ENCODE data around the gene CPED1. TPM values are rescaled to one million over a fixed set of nuclear protein-coding genes. Genes with fewer than 3 reads are reported as not detected.

Gene CPED1
- total and polyA plus RNA-seq, 2 experiments from 2014 or later: 0.17 to 0.47 TPM

DNA sequence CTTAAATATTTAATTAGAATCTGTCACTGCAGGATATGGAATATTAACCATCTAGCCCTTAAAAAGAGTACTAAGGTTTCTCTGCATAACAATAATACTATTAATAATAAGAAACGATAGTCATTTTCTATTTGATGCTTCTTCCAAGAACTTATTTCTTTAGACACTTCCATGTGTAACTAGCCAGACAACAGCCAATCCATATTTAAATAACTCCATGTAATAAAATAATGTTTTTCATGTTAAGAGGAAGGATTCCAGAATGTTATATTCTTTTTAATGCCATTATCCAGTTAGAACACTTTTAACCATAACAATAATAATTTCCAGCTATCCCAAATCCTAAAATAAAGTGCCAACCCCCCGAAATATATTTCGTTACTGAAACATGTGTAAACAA is 170.2 kb downstream of the CPED1 start (continued):
- TF ChIP-seq ZNF331 (CRISPR knock-in tag; IDR thresholded peaks at IDR 0.05; ENCODE audit: low read depth): no peak
- TF ChIP-seq, protein P1, sequence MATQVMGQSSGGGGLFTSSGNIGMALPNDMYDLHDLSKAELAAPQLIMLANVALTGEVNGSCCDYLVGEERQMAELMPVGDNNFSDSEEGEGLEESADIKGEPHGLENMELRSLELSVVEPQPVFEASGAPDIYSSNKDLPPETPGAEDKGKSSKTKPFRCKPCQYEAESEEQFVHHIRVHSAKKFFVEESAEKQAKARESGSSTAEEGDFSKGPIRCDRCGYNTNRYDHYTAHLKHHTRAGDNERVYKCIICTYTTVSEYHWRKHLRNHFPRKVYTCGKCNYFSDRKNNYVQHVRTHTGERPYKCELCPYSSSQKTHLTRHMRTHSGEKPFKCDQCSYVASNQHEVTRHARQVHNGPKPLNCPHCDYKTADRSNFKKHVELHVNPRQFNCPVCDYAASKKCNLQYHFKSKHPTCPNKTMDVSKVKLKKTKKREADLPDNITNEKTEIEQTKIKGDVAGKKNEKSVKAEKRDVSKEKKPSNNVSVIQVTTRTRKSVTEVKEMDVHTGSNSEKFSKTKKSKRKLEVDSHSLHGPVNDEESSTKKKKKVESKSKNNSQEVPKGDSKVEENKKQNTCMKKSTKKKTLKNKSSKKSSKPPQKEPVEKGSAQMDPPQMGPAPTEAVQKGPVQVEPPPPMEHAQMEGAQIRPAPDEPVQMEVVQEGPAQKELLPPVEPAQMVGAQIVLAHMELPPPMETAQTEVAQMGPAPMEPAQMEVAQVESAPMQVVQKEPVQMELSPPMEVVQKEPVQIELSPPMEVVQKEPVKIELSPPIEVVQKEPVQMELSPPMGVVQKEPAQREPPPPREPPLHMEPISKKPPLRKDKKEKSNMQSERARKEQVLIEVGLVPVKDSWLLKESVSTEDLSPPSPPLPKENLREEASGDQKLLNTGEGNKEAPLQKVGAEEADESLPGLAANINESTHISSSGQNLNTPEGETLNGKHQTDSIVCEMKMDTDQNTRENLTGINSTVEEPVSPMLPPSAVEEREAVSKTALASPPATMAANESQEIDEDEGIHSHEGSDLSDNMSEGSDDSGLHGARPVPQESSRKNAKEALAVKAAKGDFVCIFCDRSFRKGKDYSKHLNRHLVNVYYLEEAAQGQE (IDR thresholded peaks at IDR 0.05; ENCODE audit: unreplicated experiment): no peak
- TF ChIP-seq JUNB (IDR thresholded peaks at IDR 0.05; ENCODE audit: unreplicated experiment): no peak
- TF ChIP-seq, protein P2, sequence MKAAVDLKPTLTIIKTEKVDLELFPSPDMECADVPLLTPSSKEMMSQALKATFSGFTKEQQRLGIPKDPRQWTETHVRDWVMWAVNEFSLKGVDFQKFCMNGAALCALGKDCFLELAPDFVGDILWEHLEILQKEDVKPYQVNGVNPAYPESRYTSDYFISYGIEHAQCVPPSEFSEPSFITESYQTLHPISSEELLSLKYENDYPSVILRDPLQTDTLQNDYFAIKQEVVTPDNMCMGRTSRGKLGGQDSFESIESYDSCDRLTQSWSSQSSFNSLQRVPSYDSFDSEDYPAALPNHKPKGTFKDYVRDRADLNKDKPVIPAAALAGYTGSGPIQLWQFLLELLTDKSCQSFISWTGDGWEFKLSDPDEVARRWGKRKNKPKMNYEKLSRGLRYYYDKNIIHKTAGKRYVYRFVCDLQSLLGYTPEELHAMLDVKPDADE (IDR thresholded peaks at IDR 0.05): no peak
- TF ChIP-seq STAT1 (IDR thresholded peaks at IDR 0.05; ENCODE audit: unreplicated experiment): no peak
- TF ChIP-seq, protein P3, sequence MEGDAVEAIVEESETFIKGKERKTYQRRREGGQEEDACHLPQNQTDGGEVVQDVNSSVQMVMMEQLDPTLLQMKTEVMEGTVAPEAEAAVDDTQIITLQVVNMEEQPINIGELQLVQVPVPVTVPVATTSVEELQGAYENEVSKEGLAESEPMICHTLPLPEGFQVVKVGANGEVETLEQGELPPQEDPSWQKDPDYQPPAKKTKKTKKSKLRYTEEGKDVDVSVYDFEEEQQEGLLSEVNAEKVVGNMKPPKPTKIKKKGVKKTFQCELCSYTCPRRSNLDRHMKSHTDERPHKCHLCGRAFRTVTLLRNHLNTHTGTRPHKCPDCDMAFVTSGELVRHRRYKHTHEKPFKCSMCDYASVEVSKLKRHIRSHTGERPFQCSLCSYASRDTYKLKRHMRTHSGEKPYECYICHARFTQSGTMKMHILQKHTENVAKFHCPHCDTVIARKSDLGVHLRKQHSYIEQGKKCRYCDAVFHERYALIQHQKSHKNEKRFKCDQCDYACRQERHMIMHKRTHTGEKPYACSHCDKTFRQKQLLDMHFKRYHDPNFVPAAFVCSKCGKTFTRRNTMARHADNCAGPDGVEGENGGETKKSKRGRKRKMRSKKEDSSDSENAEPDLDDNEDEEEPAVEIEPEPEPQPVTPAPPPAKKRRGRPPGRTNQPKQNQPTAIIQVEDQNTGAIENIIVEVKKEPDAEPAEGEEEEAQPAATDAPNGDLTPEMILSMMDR (conservative IDR thresholded peaks at IDR 0.05; ENCODE audit: low read depth in 2 of 2): no peak
- TF ChIP-seq EZH2 (IDR thresholded peaks at IDR 0.05; ENCODE audit: low read depth, unreplicated experiment): no peak

DNA sequence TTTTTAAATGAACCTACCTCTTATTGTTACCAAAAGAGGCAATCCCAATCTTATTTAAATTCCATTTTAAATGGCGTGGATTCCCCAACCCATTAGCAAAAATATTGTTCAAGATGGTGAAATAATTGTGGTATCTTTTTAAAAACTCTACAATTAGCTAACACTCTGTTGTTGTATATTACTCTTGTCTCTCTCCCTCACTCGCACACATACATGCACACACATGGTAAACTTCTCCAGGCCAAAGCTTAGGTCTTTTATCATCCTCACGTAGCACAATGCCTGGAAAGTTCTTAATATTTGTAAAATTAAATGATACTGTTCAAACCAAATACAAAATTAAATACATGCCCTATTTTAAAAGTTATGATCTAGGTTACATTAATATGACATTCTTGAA is 171.0 kb downstream of the CPED1 start:
- Histone ChIP-seq H3K79me2 (replicated peaks; ENCODE audit: insufficient read depth) (no peaks in the 10 kb centered on the region), H4K20me1 (replicated peaks; ENCODE audit: insufficient read depth) (no peaks in the 10 kb centered on the region), H3K4me3 (no peak overlapping the region), H3K36me3 (ENCODE audit: insufficient read depth) (no peaks in the 10 kb centered on the region), H3K4me1 (ENCODE audit: insufficient read depth) (no peaks in the 10 kb centered on the region), H3K27me3 (ENCODE audit: insufficient read depth) (no peaks in the 10 kb centered on the region), H3F3A (replicated peaks; ENCODE audit: low read depth) (no peaks in the 10 kb centered on the region), H3K9me2 (ENCODE audit: insufficient read depth) (no peaks in the 10 kb centered on the region), H2AFZ (no peak overlapping the region), H3K27ac (ENCODE audit: low read depth) (no peak overlapping the region), H3K4me2 (no peak overlapping the region)
- Mint-ChIP-seq H3K36me3 (ENCODE audit: low read depth) (no peaks in the 10 kb centered on the region), H3K9me3 (no peaks in the 10 kb centered on the region), H3K4me1 (peaks cover 8% of the 10 kb centered on the region; the same call in 2 of the 3 replicates), H3K27ac (no peak overlapping the region), H3K27me3 (ENCODE audit: insufficient read depth, low read depth, poor library complexity) (no peaks in the 10 kb centered on the region), H3K4me3 (no peak overlapping the region)
- no peak for ATAC-seq
- no peak for DNase-seq (ENCODE audit: low spot score)
- no peak for TF ChIP-seq ZNF114 (CRISPR knock-in tag; IDR thresholded peaks at IDR 0.05)

All from GM23338 (cell line).